Stimulated activated CD8-positive, alpha-beta memory T cell treated with anti-CD3 and anti-CD28 coated beads, Interleukin-15, amount 100 ng/mL, for 1 hour (primary cell): ENCODE measurements around the gene MYO3B.
"Not testable (repeated sequence)": the region's sequence is repeated elsewhere in the genome, so short reads cannot be mapped to it uniquely, and the experiment has no call there.

Experiments used
- DNase-seq: peaks from one replicate; pipeline ENCODE4 v3.0.0-alpha.2; 2020; ENCODE audit warnings: low read depth

The MYO3B gene

GRCh38 chr2:170566138-170566537 lies 388.2 kb downstream of the MYO3B start:
- DNase-seq: no peak

GRCh38 chr2:170567429-170567828 lies 389.5 kb downstream of the MYO3B start:
- DNase-seq: no peak

- DNase-seq: no peak
Observed at GRCh38 chr2:170568511-170568910, 390.6 kb downstream of the MYO3B start.

- no peak for DNase-seq
Observed at GRCh38 chr2:170571612-170572011, 393.7 kb downstream of the MYO3B start.

- no peak for DNase-seq
Observed at GRCh38 chr2:170573671-170574070, 395.7 kb downstream of the MYO3B start.

- DNase-seq: no peak
Observed at GRCh38 chr2:170576296-170576695, 398.3 kb downstream of the MYO3B start.

- DNase-seq: no peak
Observed at GRCh38 chr2:170577356-170577755, 399.4 kb downstream of the MYO3B start.

- DNase-seq: no peak
Observed at GRCh38 chr2:170578606-170579005, 400.7 kb downstream of the MYO3B start.

- no peak for DNase-seq
Observed at GRCh38 chr2:170579511-170579910, 401.6 kb downstream of the MYO3B start.

- no peak for DNase-seq
Observed at GRCh38 chr2:170582313-170582712, 404.4 kb downstream of the MYO3B start.

- no peak for DNase-seq
Observed at GRCh38 chr2:170582751-170583463, 405.0 kb downstream of the MYO3B start.

- DNase-seq: no peak
Observed at GRCh38 chr2:170585067-170585466, 407.1 kb downstream of the MYO3B start.

- DNase-seq: no peak
Observed at GRCh38 chr2:170586571-170587095, 408.7 kb downstream of the MYO3B start.

- DNase-seq: no peak
Observed at GRCh38 chr2:170587117-170587516, 409.2 kb downstream of the MYO3B start.

- DNase-seq: no peak
Observed at GRCh38 chr2:170587922-170588321, 410.0 kb downstream of the MYO3B start.

- no peak for DNase-seq
Observed at GRCh38 chr2:170588729-170589128, 410.8 kb downstream of the MYO3B start.

GRCh38 chr2:170596576-170596975 lies 418.6 kb downstream of the MYO3B start:
- DNase-seq: no peak

GRCh38 chr2:170598067-170598395 lies 420.1 kb downstream of the MYO3B start:
- DNase-seq: no peak

GRCh38 chr2:170601489-170601888 lies 423.5 kb downstream of the MYO3B start:
- DNase-seq: no peak

GRCh38 chr2:170605862-170606261 lies 427.9 kb downstream of the MYO3B start:
- no peak for DNase-seq

GRCh38 chr2:170607171-170607570 lies 429.2 kb downstream of the MYO3B start:
- DNase-seq: no peak

GRCh38 chr2:170610615-170611014 lies 432.7 kb downstream of the MYO3B start:
- no peak for DNase-seq

GRCh38 chr2:170618948-170619347 lies 441.0 kb downstream of the MYO3B start:
- DNase-seq: not testable (repeated sequence)

GRCh38 chr2:170635094-170635493 lies 457.1 kb downstream of the MYO3B start:
- DNase-seq: not testable (repeated sequence)
